Fibroblast of the aortic adventitia (primary cell): Measurements from ENCODE around the gene MT1E. TPM values are rescaled to one million over a fixed set of nuclear protein-coding genes. Genes with fewer than 3 reads are reported as not detected.
"Not testable (repeated sequence)": the region's sequence is repeated elsewhere in the genome, so short reads cannot be mapped to it uniquely, and the experiment has no call there.

Experiments used
- DNase-seq: peaks from one replicate; pipeline ENCODE4 v3.0.0-alpha.2; 2010; ENCODE audit warnings: low read depth
- H3K4me3 ChIP-seq: 2 replicates; pipeline ENCODE4 v1.5.1; 2011; ENCODE audit warnings: low read depth, mild to moderate bottlenecking, control low read depth, low read length, moderate library complexity
- total RNA-seq: library from RNA; depleted of rRNA; stranded (reverse); fragments of >200 nt; gene quantifications from 2 replicates; pipeline ENCODE4 v1.2.3, GENCODE V29; 2012; ENCODE audit warnings: low replicate concordance
- TF ChIP-seq, protein P1 (sequence below): IDR thresholded peaks from 2 replicates; pipeline ENCODE4 v1.5.1; 2011; ENCODE audit warnings: mild to moderate bottlenecking, low read length, control low read depth, inconsistent platforms; ENCODE audit not compliant: insufficient read depth

The MT1E gene
- total RNA-seq, 1 donor: 54.7 TPM

DNA sequence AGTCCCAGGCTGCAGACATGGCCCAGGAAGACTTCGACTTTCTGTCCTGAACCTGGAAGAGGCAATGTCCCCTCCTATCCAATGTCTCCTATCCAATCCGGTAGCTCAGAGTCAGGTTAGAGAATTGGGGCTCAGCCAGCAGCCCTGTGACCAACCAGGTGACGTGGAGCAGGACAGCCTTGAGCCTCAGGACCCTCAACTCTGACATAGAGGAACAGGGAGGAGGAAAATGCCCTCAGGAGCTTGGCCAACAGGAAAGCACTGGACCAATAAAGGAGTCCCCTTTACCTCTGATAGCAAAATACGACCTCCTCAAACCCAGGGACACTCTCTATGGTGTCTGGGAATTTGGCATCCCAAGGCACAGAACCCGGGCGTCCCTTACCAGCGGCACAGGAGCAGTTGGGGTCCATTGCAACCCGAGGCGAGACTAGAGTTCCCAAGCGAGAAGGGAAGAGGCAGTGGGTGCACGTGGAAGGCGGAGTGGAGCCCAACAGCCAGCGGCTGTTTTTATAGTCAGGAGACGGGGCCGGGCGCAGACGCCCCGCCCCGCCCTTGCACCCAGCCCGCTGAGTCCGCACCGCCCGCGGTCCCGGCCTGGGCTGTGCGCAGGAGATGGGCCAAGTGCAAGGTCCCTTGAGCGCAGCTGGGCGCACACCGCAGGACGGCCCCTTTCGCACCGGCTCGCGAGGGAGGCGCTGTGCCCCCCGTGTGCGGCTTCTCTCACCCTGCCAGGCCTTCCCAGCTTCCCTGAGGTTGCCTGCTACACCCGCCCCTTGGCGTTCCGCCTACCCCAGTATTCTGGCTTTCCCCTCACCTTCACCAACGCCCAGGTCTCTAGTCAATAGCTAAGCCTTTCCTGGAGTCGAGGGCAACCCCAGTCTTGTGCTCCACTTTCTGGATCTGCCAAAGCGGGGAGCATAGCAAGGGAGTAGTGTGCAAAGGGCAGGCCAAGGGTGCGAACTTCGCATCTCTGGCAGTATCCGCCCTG lies 42.3 kb downstream of the MT1E start, which contains the start of gene MT1G:
TSS of gene MT1G (minus strand) at position 485 of the 991 bp plus-strand sequence. CDS start at position 413, 72 bp downstream.
- TF ChIP-seq, protein P1, sequence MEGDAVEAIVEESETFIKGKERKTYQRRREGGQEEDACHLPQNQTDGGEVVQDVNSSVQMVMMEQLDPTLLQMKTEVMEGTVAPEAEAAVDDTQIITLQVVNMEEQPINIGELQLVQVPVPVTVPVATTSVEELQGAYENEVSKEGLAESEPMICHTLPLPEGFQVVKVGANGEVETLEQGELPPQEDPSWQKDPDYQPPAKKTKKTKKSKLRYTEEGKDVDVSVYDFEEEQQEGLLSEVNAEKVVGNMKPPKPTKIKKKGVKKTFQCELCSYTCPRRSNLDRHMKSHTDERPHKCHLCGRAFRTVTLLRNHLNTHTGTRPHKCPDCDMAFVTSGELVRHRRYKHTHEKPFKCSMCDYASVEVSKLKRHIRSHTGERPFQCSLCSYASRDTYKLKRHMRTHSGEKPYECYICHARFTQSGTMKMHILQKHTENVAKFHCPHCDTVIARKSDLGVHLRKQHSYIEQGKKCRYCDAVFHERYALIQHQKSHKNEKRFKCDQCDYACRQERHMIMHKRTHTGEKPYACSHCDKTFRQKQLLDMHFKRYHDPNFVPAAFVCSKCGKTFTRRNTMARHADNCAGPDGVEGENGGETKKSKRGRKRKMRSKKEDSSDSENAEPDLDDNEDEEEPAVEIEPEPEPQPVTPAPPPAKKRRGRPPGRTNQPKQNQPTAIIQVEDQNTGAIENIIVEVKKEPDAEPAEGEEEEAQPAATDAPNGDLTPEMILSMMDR: no peak
- DNase-seq: peak; percentile 14
- peak within 1 kb of the TSS; percentile 13 for H3K4me3 ChIP-seq

DNA sequence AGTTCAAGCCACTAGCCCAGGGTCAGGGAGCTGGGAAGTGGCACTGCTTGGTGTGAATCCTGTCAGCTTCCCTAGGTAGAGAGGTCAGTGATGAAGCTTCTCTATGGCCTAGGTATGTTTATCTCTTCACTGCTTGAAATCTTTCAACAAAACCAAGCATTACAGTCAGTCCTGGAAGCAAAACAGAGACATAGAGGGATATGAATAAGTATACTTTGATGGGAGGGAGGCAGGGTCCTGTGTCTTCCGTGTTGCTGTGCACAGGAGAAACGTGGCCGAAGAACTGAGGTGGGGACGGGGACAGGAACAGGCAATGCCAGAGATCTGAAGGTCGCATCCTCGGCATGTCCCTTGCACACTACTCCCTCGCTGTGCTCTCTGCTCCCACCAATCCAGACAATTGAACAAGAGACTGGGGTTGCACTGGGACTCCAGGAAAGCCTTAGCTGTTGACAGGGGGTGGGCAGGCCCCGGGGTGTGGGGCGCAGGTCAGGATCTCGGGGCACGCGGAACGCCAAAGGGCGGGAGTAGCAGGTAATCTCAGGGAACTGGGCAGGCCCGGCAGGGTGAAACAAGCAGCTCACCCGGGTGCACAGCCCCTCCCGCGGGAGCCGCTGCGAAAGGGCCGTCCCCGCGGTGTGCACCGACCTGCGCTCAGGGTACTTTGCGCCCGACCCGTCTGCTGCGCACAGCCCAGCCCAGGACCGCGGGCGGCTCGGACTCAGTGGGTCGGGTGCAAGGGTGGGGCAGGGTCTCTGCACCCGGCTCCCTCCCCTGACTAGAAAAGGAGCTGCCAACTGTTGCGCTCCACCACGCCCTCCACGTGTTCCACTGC lies 43.6 kb downstream of the MT1E start, which contains the start of gene MT1H:
TSS of gene MT1H (plus strand) at position 810 of the 835 bp plus-strand sequence. CDS start 71 bp downstream, outside the sequence.
- TF ChIP-seq, protein P1: no peak
- no peak within 1 kb of the TSS for H3K4me3 ChIP-seq
- DNase-seq: no peak

DNA sequence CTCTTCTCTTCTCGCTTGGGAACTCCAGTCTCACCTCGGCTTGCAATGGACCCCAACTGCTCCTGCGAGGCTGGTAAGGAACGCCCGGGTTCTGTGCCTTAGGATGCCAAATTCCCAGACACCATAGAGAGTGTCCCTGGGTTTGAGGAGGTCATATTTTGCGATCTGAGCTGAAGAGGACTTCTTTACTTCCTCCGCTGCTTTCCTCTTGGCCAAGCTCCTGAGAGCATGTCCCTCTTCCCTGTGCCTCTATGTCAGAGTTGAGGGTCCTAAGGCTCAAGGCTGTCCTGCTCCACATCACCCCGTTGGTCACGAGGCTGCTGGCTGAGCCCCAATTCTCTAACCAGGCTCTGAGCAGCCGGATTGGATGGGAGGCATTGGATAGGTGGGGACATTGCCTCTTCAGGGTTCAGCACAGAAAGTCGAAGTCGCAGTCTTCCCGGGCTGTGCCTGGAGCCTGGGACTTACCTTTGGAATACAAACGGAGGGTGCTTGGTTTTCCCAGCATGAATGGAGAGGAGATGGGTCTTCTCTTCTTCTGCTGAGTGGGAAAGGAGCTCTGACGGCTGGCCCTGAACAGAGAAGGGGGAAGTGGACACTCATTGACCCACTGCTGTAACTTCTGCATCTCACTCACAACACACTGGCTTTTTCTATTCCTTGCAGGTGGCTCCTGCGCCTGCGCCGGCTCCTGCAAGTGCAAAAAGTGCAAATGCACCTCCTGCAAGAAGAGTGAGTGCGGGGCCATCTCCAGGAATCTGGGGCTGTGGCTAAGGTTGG lies 44.4 kb downstream of the MT1E start:
- TF ChIP-seq, protein P1: no peak
- no peak overlapping the region for H3K4me3 ChIP-seq
- no peak for DNase-seq

DNA sequence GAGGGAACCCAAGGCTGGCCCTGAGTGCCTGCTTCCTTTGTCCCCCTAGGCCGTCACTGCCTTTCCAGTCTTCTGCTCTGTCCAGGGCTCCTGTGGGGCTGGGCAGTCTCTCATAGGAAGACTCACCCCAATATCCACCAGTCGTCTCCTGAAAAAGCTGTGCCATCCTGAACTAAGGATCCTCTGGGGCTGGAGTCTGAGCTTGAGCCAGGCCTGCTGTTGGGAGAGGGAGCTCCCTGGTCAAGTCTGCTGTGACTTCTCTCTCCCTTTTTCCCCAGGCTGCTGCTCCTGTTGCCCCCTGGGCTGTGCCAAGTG lies 45.0 kb downstream of the MT1E start:
- no peak for DNase-seq
- H3K4me3 ChIP-seq: no peak overlapping the region
- TF ChIP-seq, protein P1: no peak

DNA sequence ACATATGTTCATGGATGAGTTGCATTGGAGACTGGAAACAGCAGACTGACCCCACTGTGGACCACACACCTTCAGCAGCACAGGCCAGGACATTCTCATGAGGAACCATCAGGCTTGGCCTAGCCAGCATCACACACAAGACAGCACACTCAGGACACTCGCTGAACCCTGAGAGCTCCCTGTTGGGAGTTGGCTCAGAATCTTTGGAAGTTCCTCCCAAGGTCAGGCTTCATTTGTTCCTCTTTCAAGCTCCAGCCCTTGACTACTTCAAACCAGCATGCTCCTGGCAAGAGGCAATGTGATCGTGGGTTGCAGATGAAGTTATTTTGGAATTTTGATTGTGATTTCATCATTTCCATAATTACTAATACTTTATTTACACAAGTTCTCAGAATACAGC lies 46.1 kb downstream of the MT1E start:
- peak; percentile 22 for DNase-seq
- H3K4me3 ChIP-seq: not testable (repeated sequence)

DNA sequence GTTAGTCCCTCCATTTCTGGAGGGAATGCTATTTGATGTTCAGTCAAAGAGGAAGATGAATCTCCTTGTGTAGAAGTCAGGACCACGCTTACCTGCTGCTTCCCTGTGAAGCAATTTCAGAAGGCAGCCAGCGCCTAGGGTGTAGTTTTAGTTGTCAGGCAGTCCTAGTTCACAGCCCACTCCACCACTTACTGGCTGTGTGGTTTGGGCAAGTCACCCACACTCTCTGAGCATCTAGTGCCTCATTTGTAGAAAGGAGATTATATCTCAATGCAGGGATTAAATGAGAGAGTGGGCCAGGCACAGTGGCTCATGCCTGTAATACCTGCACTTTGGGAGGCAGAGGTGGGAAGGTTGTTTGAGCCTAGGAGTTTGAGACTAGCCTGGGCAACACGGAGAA lies 46.6 kb downstream of the MT1E start:
- not testable (repeated sequence) for DNase-seq, H3K4me3 ChIP-seq

DNA sequence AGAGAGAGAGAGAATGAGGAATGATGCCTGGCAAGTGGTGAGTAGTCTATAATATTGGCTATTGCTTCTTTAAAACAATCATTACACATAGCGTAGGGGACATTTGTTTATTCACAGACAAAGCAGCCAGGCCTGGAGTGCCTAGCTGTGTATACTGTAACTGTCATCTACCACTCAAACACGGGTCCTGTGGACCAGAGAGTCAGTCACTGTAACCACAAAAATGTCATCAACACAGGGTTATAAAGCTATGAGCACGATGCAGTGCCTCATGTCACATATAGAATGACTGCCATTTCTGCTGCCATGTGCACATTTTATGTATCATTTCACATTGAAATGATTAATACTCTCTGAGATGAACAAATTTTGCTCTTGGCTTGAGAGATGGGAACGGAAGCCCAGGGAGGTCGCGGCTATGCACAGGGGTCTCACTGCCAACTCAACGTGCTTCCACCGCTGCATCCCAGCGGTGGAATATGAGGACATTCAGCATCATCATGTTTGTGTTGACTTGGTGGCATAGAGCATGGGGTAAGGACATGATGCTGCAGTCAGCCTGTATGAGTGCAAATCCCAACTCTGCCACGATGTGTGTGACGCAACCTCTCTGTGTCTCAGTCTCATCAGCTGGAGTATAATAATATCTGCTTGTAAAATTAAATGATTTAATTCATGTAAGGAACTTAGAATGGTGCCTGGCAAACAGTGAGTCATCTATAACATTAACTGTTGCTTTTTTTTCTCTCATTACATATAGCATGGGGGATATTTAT lies 47.4 kb downstream of the MT1E start:
- no peak overlapping the region for H3K4me3 ChIP-seq
- TF ChIP-seq, protein P1: no peak
- DNase-seq: no peak
